ACC112 (cell line): ENCODE results near the gene ZBP1.

ENCODE experiments used
- H2AFZ ChIP-seq: fragments of 200-600 bp; sonication (generic); one replicate; pipeline ENCODE4 v1.6.0; 2017; ENCODE audit warnings: antibody characterized with exemption, low read length; ENCODE audit not compliant: unreplicated experiment
- H3K27ac ChIP-seq: fragments of 200-600 bp; sonication (generic); 2 replicates; pipeline ENCODE4 v1.5.1; 2014; ENCODE audit warnings: low read depth, mild to moderate bottlenecking, antibody characterized with exemption, low read length, moderate library complexity
- H3K27me3 ChIP-seq: fragments of 200-600 bp; sonication (generic); 2 replicates; pipeline ENCODE4 v1.6.1; 2014; ENCODE audit warnings: mild to moderate bottlenecking, antibody characterized with exemption, low read length, moderate library complexity, mixed read lengths; ENCODE audit not compliant: insufficient read depth
- H3K36me3 ChIP-seq: fragments of 200-600 bp; sonication (generic); 2 replicates; pipeline ENCODE4 v1.6.1; 2016; ENCODE audit warnings: mild to moderate bottlenecking, antibody characterized with exemption, low read length, moderate library complexity, mixed read lengths; ENCODE audit not compliant: insufficient read depth
- H3K4me1 ChIP-seq: fragments of 200-600 bp; sonication (generic); one replicate; pipeline ENCODE4 v1.6.1; 2016; ENCODE audit warnings: low read length, mixed read lengths; ENCODE audit not compliant: insufficient read depth, unreplicated experiment, control insufficient read depth
- H3K4me3 ChIP-seq: fragments of 200-600 bp; sonication (generic); 2 replicates; pipeline ENCODE4 v1.5.1; 2014; ENCODE audit warnings: mild to moderate bottlenecking, low read depth, low read length
- H3K79me2 ChIP-seq: fragments of 200-600 bp; sonication (generic); one replicate; pipeline ENCODE4 v1.6.0; 2016; ENCODE audit warnings: low read length; ENCODE audit not compliant: control insufficient read depth, unreplicated experiment, insufficient read depth

Gene ZBP1

DNA sequence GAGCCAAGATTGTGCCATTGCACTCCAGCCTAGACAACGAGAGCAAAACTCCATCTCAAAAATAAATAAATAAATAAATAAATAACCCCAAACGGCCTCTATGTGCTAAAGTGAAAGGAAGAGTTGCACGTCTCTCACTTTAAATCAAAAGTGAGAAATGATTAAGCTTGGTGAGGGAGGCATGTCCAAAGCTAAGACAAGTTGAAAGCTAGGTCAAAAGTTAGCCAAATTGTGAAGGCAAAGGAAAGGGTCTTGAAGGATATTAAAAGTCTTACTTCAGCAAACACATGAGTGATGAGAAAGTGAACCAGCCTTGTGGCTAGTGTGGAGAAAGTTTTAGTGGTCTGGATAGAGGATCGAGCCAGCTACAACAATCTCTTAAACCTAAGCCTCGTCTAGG, 14.3 kb downstream of the ZBP1 start:
- Histone ChIP-seq H3K27ac (no peak overlapping the region), H3K4me1 (no peaks in the 10 kb centered on the region), H2AFZ (no peak overlapping the region), H3K4me3 (no peak overlapping the region), H3K36me3 (no peaks in the 10 kb centered on the region), H3K27me3 (peaks cover 44% of the 10 kb centered on the region), H3K79me2 (no peaks in the 10 kb centered on the region)

DNA sequence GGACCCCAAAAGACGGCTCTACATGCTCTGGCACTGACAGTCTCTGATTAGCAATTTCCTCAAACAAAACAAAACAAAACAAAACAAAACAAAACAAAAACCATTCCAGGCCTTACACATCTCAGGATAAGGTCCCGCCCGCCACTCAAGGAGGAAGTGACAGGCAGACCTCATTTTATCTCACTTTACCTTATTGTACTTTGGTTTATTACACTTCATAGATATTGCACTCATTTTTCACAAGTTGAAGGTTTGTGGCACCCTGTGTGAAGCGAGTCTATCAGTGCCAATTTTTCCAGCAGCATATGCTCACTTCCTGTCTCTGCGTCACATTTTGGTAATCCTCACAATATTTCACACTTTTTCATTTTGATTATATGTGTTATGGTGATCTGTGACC, 15.2 kb downstream of the ZBP1 start:
- no peaks in the 10 kb centered on the region for H3K36me3 ChIP-seq
- no peak overlapping the region for H2AFZ ChIP-seq
- no peaks in the 10 kb centered on the region for H3K79me2 ChIP-seq
- H3K27me3 ChIP-seq = peaks cover 37% of the 10 kb centered on the region
- H3K27ac ChIP-seq = no peak overlapping the region
- no peak overlapping the region for H3K4me3 ChIP-seq
- H3K4me1 ChIP-seq = no peaks in the 10 kb centered on the region

DNA sequence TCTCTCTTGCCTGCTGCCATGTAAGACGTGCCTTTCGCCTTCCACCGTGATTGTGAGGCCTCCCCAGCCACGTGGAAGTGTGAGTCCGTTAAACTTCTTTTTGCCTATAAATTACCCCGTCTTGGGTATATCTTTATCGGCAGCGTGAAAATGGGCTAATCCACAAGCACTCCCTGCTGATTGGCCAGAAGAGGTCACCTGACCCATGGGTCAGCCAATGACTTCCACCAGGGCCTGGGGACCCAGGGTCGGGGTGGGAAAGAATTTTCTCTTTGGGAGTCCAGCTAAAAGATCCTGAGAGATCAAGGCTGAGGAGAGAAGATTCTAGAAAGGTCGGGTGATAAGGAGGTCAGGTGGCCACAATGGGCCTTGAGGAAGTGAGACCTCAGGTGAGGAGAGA, 17.1 kb downstream of the ZBP1 start:
- H3K36me3 ChIP-seq = no peaks in the 10 kb centered on the region
- H3K27ac ChIP-seq = no peak overlapping the region
- H2AFZ ChIP-seq = no peak overlapping the region
- H3K4me1 ChIP-seq = no peaks in the 10 kb centered on the region
- H3K79me2 ChIP-seq = no peaks in the 10 kb centered on the region
- no peak overlapping the region for H3K4me3 ChIP-seq
- peaks cover 20% of the 10 kb centered on the region for H3K27me3 ChIP-seq

DNA sequence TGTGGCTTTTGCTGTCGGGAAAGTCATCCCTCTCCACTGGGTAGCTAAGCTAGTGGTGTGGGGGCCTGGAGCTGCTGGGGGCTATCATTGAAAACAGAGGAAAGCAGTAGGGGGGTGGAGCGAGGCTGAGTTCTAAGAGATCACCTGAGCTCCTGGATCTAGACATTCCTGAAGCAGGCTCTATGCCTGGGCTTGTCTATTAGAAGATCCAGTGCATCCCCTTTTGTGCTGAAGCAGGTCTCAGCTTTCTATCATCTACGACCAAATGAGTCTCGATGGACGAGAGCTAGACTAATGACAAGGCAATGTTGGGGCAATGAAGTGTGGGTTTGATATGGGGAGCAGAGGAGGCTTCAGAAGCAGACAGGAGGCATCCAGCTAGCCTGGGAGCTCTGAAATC, 18.5 kb downstream of the ZBP1 start:
- Histone ChIP-seq H3K4me1 (no peaks in the 10 kb centered on the region), H3K27me3 (peaks cover 11% of the 10 kb centered on the region), H3K27ac (no peak overlapping the region), H3K36me3 (no peaks in the 10 kb centered on the region), H3K4me3 (no peak overlapping the region), H2AFZ (no peak overlapping the region), H3K79me2 (no peaks in the 10 kb centered on the region)

DNA sequence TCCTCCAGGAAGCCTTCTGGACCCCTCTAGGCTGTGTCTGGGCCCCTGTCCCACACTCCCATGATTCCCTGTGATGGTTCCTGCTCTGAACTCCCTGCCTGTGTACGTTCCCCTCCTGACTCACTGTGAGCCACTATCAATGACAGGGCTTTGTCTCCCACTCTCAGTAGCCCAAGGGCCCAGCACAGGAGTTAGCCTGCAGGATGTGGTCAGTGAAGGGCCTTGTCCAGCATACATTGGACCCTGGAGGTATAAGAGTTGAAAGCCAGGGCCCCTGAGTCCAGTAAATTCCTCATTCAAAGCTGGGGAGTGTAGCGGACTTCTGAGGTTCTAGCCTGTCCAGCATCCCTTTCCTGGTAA, 19.0 kb downstream of the ZBP1 start:
- Histone ChIP-seq H3K27ac (no peak overlapping the region), H3K4me3 (no peak overlapping the region), H3K27me3 (peaks cover 5% of the 10 kb centered on the region; the same call in 1 of the 2 replicates), H3K36me3 (no peaks in the 10 kb centered on the region), H2AFZ (no peak overlapping the region), H3K79me2 (no peaks in the 10 kb centered on the region), H3K4me1 (no peaks in the 10 kb centered on the region)

DNA sequence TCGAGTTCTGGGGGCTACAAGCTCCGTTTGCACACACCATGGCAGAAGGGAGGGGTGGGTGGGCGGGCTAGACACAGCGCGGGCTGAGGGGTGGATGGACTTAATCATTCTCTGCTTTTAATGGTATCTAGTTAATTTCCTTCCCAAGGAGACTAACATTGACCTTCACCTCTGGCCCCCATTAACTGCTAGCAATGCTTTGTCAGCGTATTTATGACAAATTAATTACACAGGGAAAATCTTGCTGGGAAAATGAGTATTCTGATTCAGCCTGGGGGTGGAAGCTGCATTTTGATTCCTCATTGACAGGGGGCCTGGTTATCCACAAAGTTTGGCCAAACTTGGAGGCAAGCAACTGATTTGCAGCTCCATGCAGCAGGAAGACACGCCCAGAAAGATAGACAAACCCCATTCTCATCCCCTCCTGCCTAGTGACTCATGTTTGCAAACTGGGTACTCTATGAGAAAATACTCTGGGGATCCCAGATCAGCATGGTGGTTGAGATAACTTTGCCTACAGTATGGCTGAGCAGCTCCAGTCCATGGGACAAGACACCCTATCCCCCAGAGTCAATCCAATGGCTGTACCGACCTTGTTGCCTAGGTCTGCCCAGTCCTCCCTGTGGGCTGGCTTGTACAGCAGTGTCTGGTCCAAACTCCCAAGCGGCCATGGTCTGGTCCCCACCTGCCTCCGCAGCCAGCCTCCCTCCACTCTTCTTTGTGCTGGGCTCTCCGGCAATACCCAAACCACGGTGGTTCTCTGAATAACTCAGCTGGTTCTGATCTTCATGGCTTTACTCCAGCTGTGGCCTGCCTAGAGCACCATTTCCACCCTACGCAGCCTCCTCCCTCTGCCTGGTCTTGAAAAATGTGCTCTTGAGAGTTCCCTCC, 19.7 kb downstream of the ZBP1 start:
- Histone ChIP-seq H3K27me3 (peaks cover 2% of the 10 kb centered on the region; the same call in 1 of the 2 replicates), H3K27ac (no peak overlapping the region), H3K4me3 (no peak overlapping the region)

DNA sequence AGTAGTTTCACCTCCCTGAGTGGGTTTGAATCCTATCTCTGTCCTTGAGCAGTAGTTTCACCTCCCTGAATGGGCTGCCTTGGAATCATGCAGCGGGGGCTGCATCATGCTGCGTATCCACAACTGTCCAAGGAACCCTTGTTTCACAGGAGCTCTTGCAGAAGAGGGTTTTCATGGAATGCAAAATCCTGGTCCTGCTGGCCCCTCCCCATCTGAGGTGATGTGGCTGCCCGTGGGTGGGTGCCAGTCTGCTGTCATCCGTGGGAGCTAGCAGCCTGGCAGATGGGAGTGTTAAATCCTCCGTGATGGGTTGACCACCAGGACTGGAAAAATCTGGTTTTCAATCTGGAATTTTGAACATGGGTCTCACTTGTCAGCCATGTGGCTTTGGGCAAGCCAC, 21.7 kb downstream of the ZBP1 start:
- peaks cover 2% of the 10 kb centered on the region; the same call in 1 of the 2 replicates for H3K27me3 ChIP-seq
- no peaks in the 10 kb centered on the region for H3K4me1 ChIP-seq

More for the DNA sequence above, 19.7 kb downstream of the ZBP1 start:
- Histone ChIP-seq H3K79me2 (no peaks in the 10 kb centered on the region), H3K4me1 (no peaks in the 10 kb centered on the region), H2AFZ (no peak overlapping the region), H3K36me3 (no peaks in the 10 kb centered on the region)

DNA sequence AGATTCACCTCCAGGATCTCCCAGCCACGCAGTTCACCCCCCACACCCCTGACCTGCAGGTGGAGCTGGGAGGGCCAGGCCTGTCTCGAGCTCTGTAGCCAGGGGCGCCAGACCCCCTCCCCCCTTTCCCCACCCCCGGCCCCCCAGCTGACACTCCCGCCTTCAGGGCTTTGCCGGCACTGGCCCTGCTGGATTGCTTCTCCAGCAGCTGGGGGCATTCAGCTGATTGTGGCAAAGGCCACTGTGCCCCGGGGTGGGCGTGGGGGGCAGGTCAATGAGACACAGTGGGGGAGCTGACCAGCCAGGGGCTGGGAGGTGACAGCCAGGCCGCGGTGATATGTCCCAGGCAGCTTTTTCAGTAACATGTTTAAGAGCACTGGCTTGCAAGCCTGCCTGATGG, 22.2 kb downstream of the ZBP1 start:
- Histone ChIP-seq H3K4me1 (no peaks in the 10 kb centered on the region), H2AFZ (no peak overlapping the region), H3K27me3 (peaks cover 2% of the 10 kb centered on the region; the same call in 1 of the 2 replicates)

More for the DNA sequence above, 21.7 kb downstream of the ZBP1 start:
- Histone ChIP-seq H3K27ac (no peak overlapping the region), H3K4me3 (no peak overlapping the region), H3K36me3 (no peaks in the 10 kb centered on the region), H2AFZ (no peak overlapping the region), H3K79me2 (no peaks in the 10 kb centered on the region)

DNA sequence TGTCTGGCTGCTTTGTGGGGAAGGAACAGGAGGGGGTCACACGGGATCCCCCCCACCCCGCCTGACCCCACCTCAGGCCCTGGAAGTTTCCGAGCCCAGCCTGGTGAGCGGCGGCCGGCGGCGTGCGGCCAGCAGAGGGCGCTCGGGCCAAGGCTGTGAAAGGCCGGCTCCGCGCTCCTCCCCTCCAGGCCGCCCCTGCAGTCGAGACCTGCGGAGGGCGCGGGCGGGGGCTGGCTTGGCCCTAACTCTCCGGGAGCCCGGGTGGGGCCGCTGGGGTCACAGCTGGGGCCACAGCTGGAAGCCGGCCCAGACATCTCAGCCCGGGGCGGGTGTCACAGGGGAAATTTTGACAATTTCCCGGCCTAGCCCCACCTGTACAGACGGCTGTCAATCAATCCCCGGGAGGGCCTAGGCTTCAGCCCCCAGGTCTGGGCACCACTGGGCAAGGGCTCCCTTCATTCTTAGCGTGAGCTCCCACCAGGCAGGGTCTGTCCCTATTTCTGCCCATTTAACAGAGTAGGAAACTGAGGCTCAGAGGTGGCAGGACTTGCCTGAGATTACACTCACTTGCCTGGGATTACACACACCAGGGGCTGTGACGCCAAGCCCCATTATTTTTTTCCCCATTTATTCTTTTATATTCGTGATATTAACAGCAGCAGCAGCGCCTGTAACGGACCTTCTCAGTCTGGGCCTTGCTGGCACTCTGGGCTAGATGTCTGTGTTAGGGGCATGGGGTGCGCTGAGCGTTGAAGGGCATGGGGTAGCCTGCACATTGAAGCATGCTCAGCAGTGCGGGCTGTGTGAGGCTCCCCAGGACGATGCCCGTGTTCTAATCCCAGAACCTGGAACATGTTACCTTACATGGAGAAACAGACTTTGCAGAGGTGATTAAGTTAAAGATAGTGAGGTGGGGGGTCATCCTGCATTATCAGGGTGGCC, 23.0 kb downstream of the ZBP1 start:
- Histone ChIP-seq H3K27ac (no peak overlapping the region), H3K79me2 (no peaks in the 10 kb centered on the region), H2AFZ (no peak overlapping the region), H3K4me1 (no peaks in the 10 kb centered on the region), H3K4me3 (no peak overlapping the region), H3K36me3 (no peaks in the 10 kb centered on the region), H3K27me3 (peaks cover 2% of the 10 kb centered on the region; the same call in 1 of the 2 replicates)

More for the DNA sequence above, 22.2 kb downstream of the ZBP1 start:
- no peaks in the 10 kb centered on the region for H3K79me2 ChIP-seq
- H3K36me3 ChIP-seq = no peaks in the 10 kb centered on the region
- no peak overlapping the region for H3K27ac ChIP-seq
- H3K4me3 ChIP-seq = no peak overlapping the region

DNA sequence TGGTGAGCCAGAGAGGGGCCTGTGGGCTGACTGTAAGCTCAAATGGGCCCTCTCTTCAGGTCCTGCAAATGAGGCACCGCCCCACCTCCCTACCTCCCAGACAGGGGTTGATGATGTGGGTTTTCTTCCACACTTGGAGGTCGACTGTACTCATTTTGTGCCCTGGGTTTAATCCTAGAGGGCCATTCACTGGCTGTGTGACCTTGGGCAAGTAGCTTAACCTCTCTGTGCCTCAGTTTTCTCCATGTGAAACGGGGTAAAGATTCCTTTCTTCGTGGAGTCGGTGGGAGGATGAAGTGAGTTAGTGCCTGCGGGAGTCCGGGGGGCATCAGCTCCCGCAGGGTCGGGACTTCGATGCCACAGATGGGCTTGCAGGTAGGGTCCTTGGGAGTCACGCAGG, 23.9 kb downstream of the ZBP1 start:
- Histone ChIP-seq H2AFZ (no peak overlapping the region), H3K4me3 (no peak overlapping the region), H3K4me1 (no peaks in the 10 kb centered on the region)

More for the DNA sequence above, 23.9 kb downstream of the ZBP1 start:
- no peaks in the 10 kb centered on the region for H3K79me2 ChIP-seq
- H3K36me3 ChIP-seq = no peaks in the 10 kb centered on the region
- H3K27me3 ChIP-seq = no peaks in the 10 kb centered on the region
- no peak overlapping the region for H3K27ac ChIP-seq
